Subcutaneous adipose tissue (tissue), 4 donors: Measurements from ENCODE around the gene FIGNL1. TPM values are rescaled to one million over a fixed set of nuclear protein-coding genes. Genes with fewer than 3 reads are reported as not detected.

ENCODE experiments used
- total RNA-seq, 4 donors: library from RNA; depleted of rRNA; stranded (reverse); fragments of >200 nt; gene quantifications; one replicate each; pipeline ENCODE4 v1.1.0, GENCODE V29; 2016
- TF ChIP-seq, protein P1 (sequence below): fragments of 450-650 bp; IDR thresholded peaks from one replicate; pipeline ENCODE4 v1.5.1; 2016; ENCODE audit warnings: low read depth, mild to moderate bottlenecking, control low read depth, antibody characterized with exemption, moderate library complexity

FIGNL1 gene
- total RNA-seq, 4 donors from 2014 or later: 3.1 to 6.6 (median 5.3) TPM

GRCh38 chr7:50479743-50480517, 29.8 kb upstream of the FIGNL1 start:
- TF ChIP-seq, protein P1, sequence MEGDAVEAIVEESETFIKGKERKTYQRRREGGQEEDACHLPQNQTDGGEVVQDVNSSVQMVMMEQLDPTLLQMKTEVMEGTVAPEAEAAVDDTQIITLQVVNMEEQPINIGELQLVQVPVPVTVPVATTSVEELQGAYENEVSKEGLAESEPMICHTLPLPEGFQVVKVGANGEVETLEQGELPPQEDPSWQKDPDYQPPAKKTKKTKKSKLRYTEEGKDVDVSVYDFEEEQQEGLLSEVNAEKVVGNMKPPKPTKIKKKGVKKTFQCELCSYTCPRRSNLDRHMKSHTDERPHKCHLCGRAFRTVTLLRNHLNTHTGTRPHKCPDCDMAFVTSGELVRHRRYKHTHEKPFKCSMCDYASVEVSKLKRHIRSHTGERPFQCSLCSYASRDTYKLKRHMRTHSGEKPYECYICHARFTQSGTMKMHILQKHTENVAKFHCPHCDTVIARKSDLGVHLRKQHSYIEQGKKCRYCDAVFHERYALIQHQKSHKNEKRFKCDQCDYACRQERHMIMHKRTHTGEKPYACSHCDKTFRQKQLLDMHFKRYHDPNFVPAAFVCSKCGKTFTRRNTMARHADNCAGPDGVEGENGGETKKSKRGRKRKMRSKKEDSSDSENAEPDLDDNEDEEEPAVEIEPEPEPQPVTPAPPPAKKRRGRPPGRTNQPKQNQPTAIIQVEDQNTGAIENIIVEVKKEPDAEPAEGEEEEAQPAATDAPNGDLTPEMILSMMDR: no peak

- TF ChIP-seq, protein P1: no peak
These were observed 27.5 kb upstream of the FIGNL1 start for GRCh38 chr7:50477640-50478039.

DNA sequence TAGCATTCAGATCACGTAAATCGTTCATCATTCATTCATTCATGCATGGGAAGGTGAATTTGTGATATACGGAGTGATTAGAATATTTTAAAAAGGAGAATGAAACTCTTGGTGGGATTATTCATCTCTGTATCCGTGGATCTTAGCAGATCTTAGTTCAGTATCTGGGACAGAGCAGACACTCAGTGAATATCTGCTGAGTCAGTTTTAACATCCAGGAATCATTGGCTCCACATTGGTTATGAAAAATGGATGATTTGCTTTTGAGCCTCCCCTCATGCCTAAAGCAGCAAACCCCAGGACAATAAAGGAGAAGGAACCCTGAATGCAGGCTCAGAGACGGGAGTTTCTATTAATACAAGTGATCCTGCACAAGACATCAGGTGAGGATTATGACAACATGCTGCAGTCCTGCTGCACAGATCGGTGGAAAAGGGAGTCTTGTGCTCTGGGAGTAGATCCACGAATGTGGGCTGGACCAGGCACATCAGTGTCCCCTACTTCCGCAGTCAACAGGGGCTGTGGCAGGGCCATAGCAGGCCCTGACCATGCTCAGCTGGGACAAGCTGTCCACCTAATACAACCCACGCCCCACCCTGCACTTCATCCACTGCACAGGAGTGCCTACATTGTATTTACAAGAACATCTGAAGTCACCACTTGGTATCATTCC, 26.9 kb upstream of the FIGNL1 start:
- TF ChIP-seq, protein P1: no peak

GRCh38 chr7:50475340-50475739, 25.2 kb upstream of the FIGNL1 start:
- TF ChIP-seq, protein P1: no peak

GRCh38 chr7:50474382-50475160, 24.4 kb upstream of the FIGNL1 start:
- TF ChIP-seq, protein P1: no peak

DNA sequence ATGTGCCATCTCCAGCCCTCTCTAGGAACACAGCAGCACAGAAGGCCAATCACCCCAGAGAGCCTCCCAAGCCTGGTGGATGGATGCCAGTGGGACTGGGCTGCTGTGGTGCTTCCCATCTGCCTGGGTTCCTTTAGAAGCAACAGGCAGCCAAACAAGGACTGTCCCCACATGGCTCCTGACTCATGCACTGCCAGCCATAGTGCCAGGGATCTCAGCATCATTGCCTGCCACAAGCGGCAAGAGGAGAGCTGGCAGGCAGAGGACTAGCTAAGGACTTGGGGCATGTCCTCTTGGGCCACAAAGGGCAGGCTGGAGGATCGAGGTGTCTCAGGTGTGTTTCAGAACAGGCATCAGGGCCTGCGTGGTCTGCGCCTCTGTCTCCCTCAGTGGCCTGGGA, 23.4 kb upstream of the FIGNL1 start:
- TF ChIP-seq, protein P1: no peak

GRCh38 chr7:50472427-50472826, 22.3 kb upstream of the FIGNL1 start:
- TF ChIP-seq, protein P1: no peak
